Globus pallidus (tissue), 1 donor: ENCODE measurements around the gene CAMTA1.
"Not testable (repeated sequence)": the region's sequence is repeated elsewhere in the genome, so short reads cannot be mapped to it uniquely, and the experiment has no call there.

Source experiments
- DNase-seq: peaks from one replicate; pipeline ENCODE4 v3.0.0-alpha.2; 2015; ENCODE audit warnings: low spot score

Gene CAMTA1

GRCh38 chr1:7679159-7679872, 894.1 kb downstream of the CAMTA1 start:
- DNase-seq = no peak

DNA sequence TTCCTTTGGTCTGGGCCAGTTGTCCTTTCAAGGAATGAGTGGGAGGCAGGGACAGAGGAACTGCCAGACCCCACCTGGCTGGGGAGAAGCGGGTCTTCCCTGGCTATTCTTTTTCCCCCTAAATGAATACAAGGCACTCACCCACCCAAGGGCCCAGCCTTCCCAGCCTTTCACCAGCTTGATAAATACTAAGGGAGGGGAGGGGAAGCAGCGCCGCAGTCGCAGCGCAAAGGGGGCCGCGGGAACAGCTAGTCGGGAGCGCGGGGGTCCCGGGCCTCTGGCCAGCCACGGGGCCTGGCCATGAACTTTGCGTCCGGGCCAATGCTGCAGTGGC, 894.6 kb downstream of the CAMTA1 start:
- no peak for DNase-seq

GRCh38 chr1:7680207-7680954, 895.1 kb downstream of the CAMTA1 start:
- peak; percentile 66 for DNase-seq

DNA sequence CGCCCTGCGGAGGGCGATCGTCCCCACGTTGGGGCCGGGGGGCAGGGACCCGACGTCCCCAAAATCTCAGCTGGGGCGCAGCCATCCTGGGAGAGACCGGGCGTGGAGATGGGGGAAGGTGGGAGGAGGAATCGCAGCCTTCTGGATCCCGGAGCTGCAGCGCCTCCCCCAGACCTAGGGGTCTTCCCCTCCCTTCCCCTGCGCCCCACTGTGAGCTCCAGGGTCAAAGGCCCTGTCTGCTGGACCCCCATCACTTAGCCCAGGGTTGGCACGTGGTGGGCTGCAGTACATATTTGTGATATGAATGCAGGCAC, 895.7 kb downstream of the CAMTA1 start:
- DNase-seq = no peak

DNA sequence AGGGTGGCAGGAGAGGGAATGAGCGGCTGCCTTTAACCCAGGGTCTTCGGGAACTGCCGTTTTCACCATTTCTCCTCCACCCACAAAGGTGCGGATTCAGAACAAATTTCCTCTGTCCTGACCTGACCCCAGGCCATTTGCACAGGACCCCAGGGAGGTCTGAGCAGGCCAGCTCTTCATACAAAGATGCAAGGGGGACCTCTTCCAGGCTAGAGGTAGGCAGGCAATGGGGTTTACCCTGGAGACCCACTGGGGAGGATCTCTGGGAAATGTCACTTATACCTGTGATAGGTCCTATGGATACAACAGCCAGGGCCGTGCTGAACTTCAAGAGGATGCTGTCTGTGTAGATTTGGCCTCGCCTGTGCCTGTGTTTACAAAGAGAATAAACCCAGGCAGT, 896.1 kb downstream of the CAMTA1 start:
- no peak for DNase-seq

GRCh38 chr1:7683521-7683920, 898.3 kb downstream of the CAMTA1 start:
- DNase-seq = no peak

- DNase-seq = no peak
Observed at GRCh38 chr1:7684132-7684531, 898.9 kb downstream of the CAMTA1 start.

GRCh38 chr1:7684861-7685635, 899.8 kb downstream of the CAMTA1 start:
- no peak for DNase-seq

- no peak for DNase-seq
Observed at GRCh38 chr1:7686301-7686850, 901.1 kb downstream of the CAMTA1 start.

GRCh38 chr1:7687411-7687810, 902.2 kb downstream of the CAMTA1 start:
- no peak for DNase-seq

GRCh38 chr1:7688659-7689058, 903.4 kb downstream of the CAMTA1 start:
- no peak for DNase-seq

DNA sequence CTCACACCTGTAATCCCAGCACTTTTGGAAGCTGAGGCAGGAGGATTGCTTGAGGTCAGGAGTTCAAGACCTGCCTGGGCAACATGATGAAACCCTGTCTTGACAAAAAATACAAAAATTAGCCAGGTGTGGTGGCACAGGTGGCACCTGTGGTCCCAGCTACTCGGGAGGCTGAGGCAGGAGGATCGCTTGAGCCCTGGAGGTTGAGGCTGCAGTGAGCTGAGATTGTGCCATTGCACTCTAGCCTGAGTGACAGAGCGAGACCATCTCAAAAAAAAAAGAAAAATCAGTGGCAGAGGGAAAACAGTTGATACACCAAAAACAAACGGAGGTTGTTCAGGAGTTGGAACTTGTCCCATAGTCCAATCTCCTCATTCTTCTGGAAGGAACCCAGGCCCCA, 904.1 kb downstream of the CAMTA1 start:
- not testable (repeated sequence) for DNase-seq

DNA sequence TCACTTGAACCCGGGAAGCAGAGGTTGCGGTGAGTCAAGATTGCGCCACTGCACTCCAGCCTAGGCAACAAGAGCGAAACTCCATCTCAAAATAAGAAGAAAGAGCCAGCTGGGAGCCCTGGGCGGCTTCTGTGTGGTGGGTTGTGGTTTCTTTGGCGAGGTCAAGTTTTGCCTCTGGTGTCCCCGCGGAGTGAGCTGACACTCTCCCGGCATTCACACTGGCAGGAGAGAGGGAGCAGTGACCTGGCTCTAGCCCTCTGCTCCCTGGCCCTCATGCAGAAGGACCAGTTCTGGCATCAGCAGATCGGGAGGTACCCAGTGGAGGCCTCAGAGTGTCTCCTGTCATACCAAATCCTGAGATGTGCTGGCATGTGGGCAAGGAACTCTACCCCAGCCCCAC, 904.8 kb downstream of the CAMTA1 start:
- no peak for DNase-seq

DNA sequence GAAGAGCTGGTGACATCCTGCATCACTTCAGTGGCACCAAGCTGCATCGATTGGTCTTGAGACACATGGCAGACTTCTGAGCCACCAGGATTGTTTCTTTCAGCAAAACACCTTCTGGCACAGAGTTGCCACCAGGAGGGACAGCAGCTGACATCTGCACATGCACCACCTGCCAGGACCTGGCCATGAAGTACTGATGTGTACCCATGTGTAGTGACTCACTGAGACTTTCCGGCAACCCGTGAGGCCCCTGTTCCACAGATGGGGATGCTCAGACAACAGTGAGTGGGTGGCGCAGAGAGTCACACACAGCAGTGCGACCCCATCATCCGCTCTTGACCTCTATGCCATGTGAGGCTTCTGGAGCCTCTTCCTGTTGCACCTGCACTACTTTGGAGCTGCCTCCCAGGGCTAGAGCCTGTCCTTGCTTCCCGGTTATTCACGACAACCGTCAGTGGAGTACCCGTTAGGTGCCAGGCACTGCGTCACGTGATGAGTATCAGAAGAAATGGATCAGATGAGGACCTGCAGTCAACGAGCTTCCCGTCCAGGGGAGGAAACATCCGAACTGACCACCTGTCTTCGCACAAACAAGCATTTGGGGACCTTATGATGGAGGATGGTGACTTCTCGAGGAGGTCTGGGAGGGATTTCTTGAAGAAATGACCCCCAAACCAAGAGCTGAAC, 905.4 kb downstream of the CAMTA1 start:
- DNase-seq = no peak

DNA sequence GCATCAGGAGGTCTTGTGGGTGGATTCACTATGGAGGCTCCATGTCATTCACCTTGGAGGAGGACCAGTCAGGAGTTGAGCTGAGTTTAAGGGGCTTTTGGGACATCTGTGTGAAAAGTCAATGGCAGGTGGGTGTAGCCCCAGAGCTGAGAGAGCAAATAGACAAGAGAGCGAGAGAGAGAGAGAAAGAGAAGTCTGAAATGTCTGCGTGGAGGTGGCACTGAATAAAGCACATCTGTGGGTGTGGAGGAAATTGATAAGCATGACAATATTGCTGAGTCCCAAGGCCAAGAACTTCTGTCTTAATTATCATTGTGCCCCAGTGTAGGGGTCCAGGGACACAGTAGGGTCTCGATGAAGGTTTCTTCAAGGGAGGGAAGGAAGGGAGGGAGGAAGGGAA, 906.3 kb downstream of the CAMTA1 start:
- DNase-seq = no peak

- DNase-seq = no peak
Observed at GRCh38 chr1:7692005-7692404, 906.8 kb downstream of the CAMTA1 start.

GRCh38 chr1:7693037-7693436, 907.8 kb downstream of the CAMTA1 start:
- DNase-seq = not testable (repeated sequence)

GRCh38 chr1:7693662-7694061, 908.4 kb downstream of the CAMTA1 start:
- DNase-seq = no peak

GRCh38 chr1:7694600-7695496, 909.6 kb downstream of the CAMTA1 start:
- DNase-seq = no peak

DNA sequence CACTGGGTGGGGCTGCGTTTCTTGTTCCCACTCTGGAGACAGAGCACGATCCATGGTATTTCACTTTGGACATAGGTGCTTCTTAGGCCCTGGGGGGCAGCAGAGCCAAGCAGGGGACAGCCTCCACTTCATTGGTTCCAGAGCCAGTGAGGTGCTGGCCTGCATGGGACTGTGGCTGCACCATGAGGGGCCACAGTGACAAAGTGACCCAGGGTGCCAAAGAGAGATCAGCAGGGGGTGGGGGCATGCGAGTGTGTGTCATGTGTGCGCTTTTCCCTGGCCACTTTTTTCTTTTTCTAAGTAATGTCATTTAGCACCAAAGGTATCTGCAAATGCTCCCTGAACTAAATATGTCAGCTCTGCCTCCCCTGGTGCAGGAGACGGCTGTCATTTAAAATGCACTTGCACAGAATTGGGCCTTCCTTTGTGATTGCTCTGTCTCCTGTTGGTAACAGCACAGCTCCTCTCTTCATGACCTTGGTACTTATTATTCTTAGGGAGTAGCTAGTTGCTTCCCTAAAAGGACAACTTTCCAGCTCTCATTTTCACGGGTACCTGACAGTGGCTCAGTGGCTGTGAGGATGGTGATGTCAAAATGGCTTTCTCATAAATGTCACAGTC, 910.4 kb downstream of the CAMTA1 start:
- DNase-seq = no peak

DNA sequence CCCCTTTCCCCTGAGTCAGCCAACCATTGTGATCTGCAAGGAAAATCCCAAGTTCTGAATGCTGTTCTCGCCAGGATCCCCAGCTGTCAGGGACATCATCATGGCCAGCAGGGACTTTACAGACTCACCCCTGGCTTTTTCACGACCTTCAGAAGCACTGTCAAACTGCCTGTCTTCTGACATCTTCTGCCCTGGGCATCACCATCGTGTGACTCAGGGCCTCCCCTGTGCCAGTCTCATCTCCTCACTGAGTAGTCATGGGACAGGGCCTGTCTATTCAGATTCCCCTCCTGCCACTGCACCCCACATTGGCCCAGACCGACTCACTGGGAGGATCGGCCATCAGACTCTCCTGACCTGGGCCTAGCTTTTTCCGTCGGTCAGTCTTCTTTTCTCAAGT, 913.4 kb downstream of the CAMTA1 start:
- no peak for DNase-seq
